ENCODE results near the gene NUDT3. TPM values are rescaled to one million over a fixed set of nuclear protein-coding genes. Genes with fewer than 3 reads are reported as not detected.

Gene NUDT3
- polyA plus RNA-seq, 2 of the 4 experiments (the other 2 are of a cell fraction) = 5.2 to 13.4 TPM

- POLR2A ChIA-PET = no interaction called here
- WGBS (ENCODE audit: missing lambda C conversion rate) = 83% methylated on average over 5 of the region's 5 CpGs
- no peak for DNase-seq (ENCODE audit: low read depth in 1 of 2, low spot score in 1 of 2)
- no peak for ATAC-seq
- no peaks in the 10 kb centered on the region for H3K9me3 ChIP-seq
- no peak overlapping the region for H3K4me2 ChIP-seq
- no peak for TF ChIP-seq BHLHE40 (IDR thresholded peaks at IDR 0.05; ENCODE audit: low read depth, low read length)
- TF ChIP-seq HOXB13 (CRISPR knock-in tag; IDR thresholded peaks at IDR 0.05; ENCODE audit: low read depth) = no peak
- TF ChIP-seq PBX3 (IDR thresholded peaks at IDR 0.05) = no peak
- TF ChIP-seq RARB (CRISPR knock-in tag; IDR thresholded peaks at IDR 0.05) = no peak
- TF ChIP-seq NPAS2 (CRISPR knock-in tag; IDR thresholded peaks at IDR 0.05; ENCODE audit: borderline replicate concordance) = no peak
- no peak overlapping the region for H3K4me3 ChIP-seq
- H3K27ac ChIP-seq = no peak overlapping the region
- FAIRE-seq = no peak
- peaks cover 29% of the 10 kb centered on the region; the same call in 2 of the 3 replicates for H3K4me1 ChIP-seq
- CTCF ChIA-PET = interaction anchor here (0.9 to 1.8 kb wide), 2 partner anchors 8 to 135 kb away, joined by 4 to 8 read pairs; partner anchors contain the start of gene NUDT3
Measured at GRCh38 chr6:34384321-34385153, 7.9 kb downstream of the NUDT3 start.

- POLR2A ChIA-PET = interaction anchor here (0.6 kb wide), 2 partner anchors 140 to 201 kb away, joined by 3 to 4 read pairs; no protein-coding TSS in a partner anchor
- peaks cover 29% of the 10 kb centered on the region; the same call in 2 of the 3 replicates for H3K4me1 ChIP-seq
- H3K4me3 ChIP-seq = no peak overlapping the region
- TF ChIP-seq HOXA7 (CRISPR knock-in tag; IDR thresholded peaks at IDR 0.05) = no peak
- TF ChIP-seq TP53 (CRISPR knock-in tag; IDR thresholded peaks at IDR 0.05) = no peak
- no peak for TF ChIP-seq RARB (CRISPR knock-in tag; IDR thresholded peaks at IDR 0.05)
- no peak for TF ChIP-seq ZNF302 (CRISPR knock-in tag; IDR thresholded peaks at IDR 0.05)
- TF ChIP-seq SMC3 (IDR thresholded peaks at IDR 0.05) = no peak
- TF ChIP-seq NPAS2 (CRISPR knock-in tag; IDR thresholded peaks at IDR 0.05; ENCODE audit: borderline replicate concordance) = no peak
- TF ChIP-seq RNF2 (IDR thresholded peaks at IDR 0.05; ENCODE audit: borderline replicate concordance, low read depth) = no peak
- TF ChIP-seq SREBF2 (IDR thresholded peaks at IDR 0.05) = no peak
- H3K4me2 ChIP-seq = no peak overlapping the region
- ATAC-seq = no peak
- DNase-seq (ENCODE audit: low read depth in 1 of 2, low spot score in 1 of 2) = no peak
- CTCF ChIA-PET = interaction anchor here (0.6 to 1.8 kb wide), 4 partner anchors 9 to 427 kb away, joined by 3 to 8 read pairs (median 4); partner anchors contain the start of gene NUDT3
- H3K9me3 ChIP-seq = no peaks in the 10 kb centered on the region
- H3K27ac ChIP-seq = peak overlapping the region in 1 of 2 experiments; percentile 35; a peak in 1 of 6 replicates
- no peak for FAIRE-seq
- WGBS (ENCODE audit: missing lambda C conversion rate) = 52% methylated on average over 6 of the region's 6 CpGs
Measured at GRCh38 chr6:34383656-34384320, 8.7 kb downstream of the NUDT3 start.

- peaks cover 29% of the 10 kb centered on the region; the same call in 2 of the 3 replicates for H3K4me1 ChIP-seq
- CTCF ChIA-PET = interaction anchor here (0.6 to 1.8 kb wide), 4 partner anchors 10 to 1155 kb away, joined by 3 to 8 read pairs (median 4); partner anchors contain the start of gene NUDT3
- TF ChIP-seq ESRRA (IDR thresholded peaks at IDR 0.05; ENCODE audit: borderline replicate concordance, low read length) = no peak
- no peak for TF ChIP-seq KDM5A (IDR thresholded peaks at IDR 0.05)
- no peak for TF ChIP-seq BHLHE40 (IDR thresholded peaks at IDR 0.05; ENCODE audit: low read depth, low read length)
- no peak for TF ChIP-seq CHD2 (IDR thresholded peaks at IDR 0.05; ENCODE audit: low read length, partially characterized antibody)
- TF ChIP-seq, protein P1, sequence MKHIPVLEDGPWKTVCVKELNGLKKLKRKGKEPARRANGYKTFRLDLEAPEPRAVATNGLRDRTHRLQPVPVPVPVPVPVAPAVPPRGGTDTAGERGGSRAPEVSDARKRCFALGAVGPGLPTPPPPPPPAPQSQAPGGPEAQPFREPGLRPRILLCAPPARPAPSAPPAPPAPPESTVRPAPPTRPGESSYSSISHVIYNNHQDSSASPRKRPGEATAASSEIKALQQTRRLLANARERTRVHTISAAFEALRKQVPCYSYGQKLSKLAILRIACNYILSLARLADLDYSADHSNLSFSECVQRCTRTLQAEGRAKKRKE (CRISPR knock-in tag; IDR thresholded peaks at IDR 0.05; ENCODE audit: low read depth) = no peak
- no peak for TF ChIP-seq E2F6 (IDR thresholded peaks at IDR 0.05; ENCODE audit: borderline replicate concordance, low read depth)
- TF ChIP-seq SMC3 (IDR thresholded peaks at IDR 0.05) = no peak
- no peak for TF ChIP-seq HMGXB4 (CRISPR knock-in tag; IDR thresholded peaks at IDR 0.05; ENCODE audit: borderline replicate concordance)
- TF ChIP-seq MAFK (IDR thresholded peaks at IDR 0.05; ENCODE audit: partially characterized antibody) = no peak
- TF ChIP-seq ZNF302 (CRISPR knock-in tag; IDR thresholded peaks at IDR 0.05) = no peak
- TF ChIP-seq CHD4 (IDR thresholded peaks at IDR 0.05; ENCODE audit: borderline replicate concordance) = no peak
- TF ChIP-seq TFCP2L1 (CRISPR knock-in tag; IDR thresholded peaks at IDR 0.05) = no peak
Measured at GRCh38 chr6:34383161-34383631, 9.3 kb downstream of the NUDT3 start.

More at GRCh38 chr6:34383161-34383631, 9.3 kb downstream of the NUDT3 start:
- no peaks in the 10 kb centered on the region for H3K9me3 ChIP-seq
- WGBS (ENCODE audit: missing lambda C conversion rate) = 91% methylated on average over 3 of the region's 3 CpGs
- POLR2A ChIA-PET = interaction anchor here (0.6 kb wide), 2 partner anchors 139 to 201 kb away, joined by 3 to 4 read pairs; no protein-coding TSS in a partner anchor
- ATAC-seq (no peak), DNase-seq (ENCODE audit: low read depth in 1 of 2, low spot score in 1 of 2) (no peak), FAIRE-seq (no peak)
- no peak overlapping the region for H3K4me3 ChIP-seq
- H3K27ac ChIP-seq = peak overlapping the region in 1 of 2 experiments; percentile 35; a peak in 1 of 6 replicates
- H3K4me2 ChIP-seq = no peak overlapping the region

Measured in A549 (cell line).